HepG2 (cell line): ENCODE results near the gene NUCB1. TPM values are rescaled to one million over a fixed set of nuclear protein-coding genes. Genes with fewer than 3 reads are reported as not detected.

Source experiments
- HDAC2 ChIP-seq: sonication (generic); formaldehyde crosslinking; IDR thresholded peaks from 2 replicates; pipeline ENCODE4 v1.4.0; 2020; ENCODE audit warnings: missing genetic modification reagents
- HNRNPUL1 ChIP-seq: fragments of 200-400 bp; formaldehyde crosslinking; IDR thresholded peaks from 2 replicates; pipeline ENCODE4 v1.6.1; 2017; ENCODE audit warnings: low read depth, mild to moderate bottlenecking, low read length, moderate library complexity
- MEIS2 ChIP-seq: sonication (generic); formaldehyde crosslinking; IDR thresholded peaks from 2 replicates; pipeline ENCODE4 v1.9.0; 2021; ENCODE audit warnings: mild to moderate bottlenecking, missing genetic modification reagents
- MTF1 ChIP-seq: sonication (generic); formaldehyde crosslinking; IDR thresholded peaks from 2 replicates; pipeline ENCODE4 v1.5.0; 2020; ENCODE audit warnings: missing genetic modification reagents
- PBX3 ChIP-seq: sonication (generic); formaldehyde crosslinking; IDR thresholded peaks from 2 replicates; pipeline ENCODE4 v1.8.1; 2023; ENCODE audit warnings: missing genetic modification reagents, inconsistent platforms, borderline replicate concordance
- RFX3 ChIP-seq: IDR thresholded peaks from 2 replicates; pipeline ENCODE4 v1.6.1; 2016; ENCODE audit warnings: missing biosample characterization, missing genetic modification reagents
- SPEN ChIP-seq: sonication (generic); formaldehyde crosslinking; IDR thresholded peaks from 2 replicates; pipeline ENCODE4 v1.5.1; 2020; ENCODE audit warnings: low read depth, mild to moderate bottlenecking, missing genetic modification reagents
- TEAD2 ChIP-seq: sonication (generic); formaldehyde crosslinking; IDR thresholded peaks from 2 replicates; pipeline ENCODE4 v1.9.0; 2021; ENCODE audit warnings: missing genetic modification reagents
- ZBTB2 ChIP-seq: sonication (generic); formaldehyde crosslinking; IDR thresholded peaks from 2 replicates; pipeline ENCODE4 v1.8.0; 2022; ENCODE audit warnings: low read depth, missing genetic modification reagents
- ZBTB21 ChIP-seq: sonication (generic); formaldehyde crosslinking; IDR thresholded peaks from 2 replicates; pipeline ENCODE4 v1.4.0; 2020; ENCODE audit warnings: missing genetic modification reagents
- ZBTB25 ChIP-seq: IDR thresholded peaks from 2 replicates; pipeline ENCODE4 v1.6.1; 2018; ENCODE audit warnings: missing genetic modification reagents
- ZBTB33 ChIP-seq: sonication (generic); formaldehyde crosslinking; IDR thresholded peaks from 2 replicates; pipeline ENCODE4 v1.4.0; 2020; ENCODE audit warnings: missing genetic modification reagents
- ZFP62 ChIP-seq: sonication (generic); formaldehyde crosslinking; IDR thresholded peaks from 2 replicates; pipeline ENCODE4 v1.4.0; 2020; ENCODE audit warnings: missing genetic modification reagents
- ZNF282 ChIP-seq: fragments of 450-650 bp; IDR thresholded peaks from 2 replicates; pipeline ENCODE4 v1.6.1; 2018; ENCODE audit not compliant: partially characterized antibody
- ZNF331 ChIP-seq: sonication (generic); formaldehyde crosslinking; IDR thresholded peaks from 2 replicates; pipeline ENCODE4 v1.4.0; 2020; ENCODE audit warnings: missing genetic modification reagents
- ZNF367 ChIP-seq: sonication (generic); formaldehyde crosslinking; IDR thresholded peaks from 2 replicates; pipeline ENCODE4 v1.4.0; 2020; ENCODE audit warnings: missing genetic modification reagents, borderline replicate concordance
- ZNF446 ChIP-seq: sonication (generic); formaldehyde crosslinking; IDR thresholded peaks from 2 replicates; pipeline ENCODE4 v1.5.0; 2020; ENCODE audit warnings: mild to moderate bottlenecking, missing genetic modification reagents
- ZNF460 ChIP-seq: sonication (generic); formaldehyde crosslinking; IDR thresholded peaks from 2 replicates; pipeline ENCODE4 v1.5.1; 2020; ENCODE audit warnings: missing genetic modification reagents, mild to moderate bottlenecking, borderline replicate concordance
- ZNF496 ChIP-seq: sonication (generic); formaldehyde crosslinking; IDR thresholded peaks from 2 replicates; pipeline ENCODE4 v1.8.1; 2023; ENCODE audit warnings: mild to moderate bottlenecking, moderate library complexity, missing genetic modification reagents; ENCODE audit not compliant: insufficient replicate concordance
- ZNF607 ChIP-seq: sonication (generic); formaldehyde crosslinking; IDR thresholded peaks from 2 replicates; pipeline ENCODE4 v1.5.1; 2020; ENCODE audit warnings: missing genetic modification reagents, mild to moderate bottlenecking, borderline replicate concordance
- ZNF850 ChIP-seq: sonication (generic); formaldehyde crosslinking; conservative IDR thresholded peaks from 2 replicates; pipeline ENCODE4 v1.9.0; 2021; ENCODE audit warnings: mild to moderate bottlenecking, missing genetic modification reagents
- ZNF879 ChIP-seq: sonication (generic); formaldehyde crosslinking; IDR thresholded peaks from 2 replicates; pipeline ENCODE4 v1.8.1; 2023; ENCODE audit warnings: missing genetic modification reagents
- polyA plus RNA-seq, 8 experiments: library from polyadenylated mRNA; depleted of rRNA in 3 of 8; stranded (reverse) in 7 of 8; unstranded in 1 of 8; fragments of >200 nt; fragmentation: Illumina TruSeq in 4 of 8; extraction: Trizol in 4 of 8; gene quantifications; 2 replicates each; pipeline versions ENCODE4 v1.2.1 to v1.2.3, GENCODE V29; 2011 to 2016; ENCODE audit warnings: low read depth in 4 of 8, missing spikeins in 1 of 8, mixed read lengths in 1 of 8; ENCODE audit not compliant: insufficient read depth in 1 of 8
- total RNA-seq, 5 experiments: library from RNA; depleted of rRNA; stranded (reverse); fragments of >200 nt; fragmentation: Illumina TruSeq; extraction: Trizol; gene quantifications; 2 replicates each; pipeline ENCODE4 v1.2.3, GENCODE V29; 2016; ENCODE audit warnings: low read depth in 1 of 5

The NUCB1 gene
- total and polyA plus RNA-seq, 2 of the 13 experiments (the other 11 are each of a cell fraction or from before 2014, with no cell fraction given): 82.3 to 106 TPM

GRCh38 chr19:48954595-48955307 lies 54.6 kb downstream of the NUCB1 start, which contains the start of gene BAX (continued):
- peak; percentile 62; the same call in 1 of the 2 replicates for TF ChIP-seq ZBTB2 (CRISPR knock-in tag)
- no peak for TF ChIP-seq ZNF496 (CRISPR knock-in tag)
- TF ChIP-seq ZNF607 (CRISPR knock-in tag): peak; percentile 91; the same call in 1 of the 2 replicates
- no peak for TF ChIP-seq ZNF879 (CRISPR knock-in tag)
- peak; percentile 20; the same call in 1 of the 2 replicates for TF ChIP-seq ZBTB33 (CRISPR knock-in tag)
- no peak for TF ChIP-seq RFX3
- no peak for TF ChIP-seq ZFP62 (CRISPR knock-in tag)
- no peak for TF ChIP-seq MTF1 (CRISPR knock-in tag)
- TF ChIP-seq ZNF282: no peak
- peak; percentile 78 for TF ChIP-seq SPEN
- no peak for TF ChIP-seq TEAD2
- TF ChIP-seq ZNF446 (CRISPR knock-in tag): no peak
- peak; percentile 15; the same call in 1 of the 2 replicates for TF ChIP-seq ZNF331 (CRISPR knock-in tag)
- no peak for TF ChIP-seq ZNF367 (CRISPR knock-in tag)
- no peak for TF ChIP-seq ZNF460
- TF ChIP-seq ZBTB21 (CRISPR knock-in tag): 0 out of 2 replicates have a peak, but pooled peaks have one; percentile 13
- TF ChIP-seq ZBTB25 (CRISPR knock-in tag): no peak
- TF ChIP-seq ZNF850 (CRISPR knock-in tag): no peak
- TF ChIP-seq MEIS2: peak; percentile 74; the same call in 1 of the 2 replicates
- no peak; the same call in 1 of the 2 replicates for TF ChIP-seq HDAC2 (CRISPR knock-in tag)
- no peak for TF ChIP-seq HNRNPUL1
- TF ChIP-seq PBX3 (CRISPR knock-in tag): no peak
